ENCODE results near the gene SUGP2. TPM values are rescaled to one million over a fixed set of nuclear protein-coding genes. Genes with fewer than 3 reads are reported as not detected.

Gene SUGP2
- total and polyA plus RNA-seq, 2 of the 13 experiments (the other 11 are each of a cell fraction or from before 2014, with no cell fraction given): 40.6 to 57.7 TPM

- BruUV-seq (replicated peaks): no TSS peak
- Histone ChIP-seq H3K4me1 (ENCODE audit: insufficient read depth, low read length) (peaks cover 54% of the 10 kb centered on the region), H3K36me3 (replicated peaks in 1 of 2; ENCODE audit: control insufficient read depth in 1 of 2, insufficient read depth in 2 of 2, low read length in 2 of 2) (peaks cover 21 to 73% of the 10 kb centered on the region in 2 experiments), H4K20me1 (ENCODE audit: insufficient read depth, low read length) (peaks cover 9% of the 10 kb centered on the region; the same call in 1 of the 2 replicates), H3K4me2 (ENCODE audit: low read depth, low read length) (no peak overlapping the region), H3K79me2 (ENCODE audit: insufficient read depth, low read length) (peaks cover 18% of the 10 kb centered on the region), H3K27ac (ENCODE audit: extremely low read length, insufficient read depth, low read length) (no peak overlapping the region), H2AFZ (ENCODE audit: low read length) (no peak overlapping the region), H3K4me3 (replicated peaks in 1 of 3; ENCODE audit: insufficient read depth in 1 of 3, low read depth in 2 of 3, low read length in 3 of 3) (no peak overlapping the region), H3K9ac (ENCODE audit: insufficient read depth, low read depth, low read length) (no peak overlapping the region), H3K9me3 (ENCODE audit: low read length) (no peaks in the 10 kb centered on the region), H3K27me3 (ENCODE audit: control insufficient read depth in 1 of 2, insufficient read depth in 2 of 2, low read length in 2 of 2) (no peaks in the 10 kb centered on the region)
- ChIA-PET CTCF (ENCODE audit: low intra/inter-chr PET ratio, low total read pairs) (no interaction called here), POLR2A (no interaction called here)
- FAIRE-seq: peak; percentile 18
- peak; percentile 24 for DNase-seq (ENCODE audit: low spot score)
- in situ Hi-C loops (cut with HindIII; ENCODE audit: extremely low pct_ligation_motif_present, low pct_unique_long_range_greater_than_20kb) (no loop called here), intact Hi-C loops (cut with micrococcal nuclease; ENCODE audit: unreplicated experiment) (no loop called here)
- peak; percentile 78 for ATAC-seq
- 77% methylated on average over 10 of the region's 10 CpGs for WGBS (ENCODE audit: low lambda C conversion rate)
- TF ChIP-seq KDM3A (CRISPR knock-in tag; IDR thresholded peaks at IDR 0.05; ENCODE audit: low read depth) (no peak), ARNT (IDR thresholded peaks at IDR 0.05) (no peak), CHD2 (IDR thresholded peaks at IDR 0.05; ENCODE audit: low read depth, low read length) (no peak), PITX1 (CRISPR knock-in tag; IDR thresholded peaks at IDR 0.05) (no peak), HOXA7 (CRISPR knock-in tag; IDR thresholded peaks at IDR 0.05) (no peak), SP2 (CRISPR knock-in tag; IDR thresholded peaks at IDR 0.05) (no peak), ZNF780A (CRISPR knock-in tag; IDR thresholded peaks at IDR 0.05) (no peak), MAFG (CRISPR knock-in tag; IDR thresholded peaks at IDR 0.05) (no peak), TFAP4 (IDR thresholded peaks at IDR 0.05; ENCODE audit: borderline replicate concordance, low read depth) (peak; percentile 30; the same call in 1 of the 2 replicates), FOXK2 (IDR thresholded peaks at IDR 0.05) (no peak), PREB (CRISPR knock-in tag; IDR thresholded peaks at IDR 0.05) (no peak), NR2F6 (IDR thresholded peaks at IDR 0.05) (no peak), NR2F6 (CRISPR knock-in tag; IDR thresholded peaks at IDR 0.05) (no peak), KDM2A (CRISPR knock-in tag; IDR thresholded peaks at IDR 0.05; ENCODE audit: borderline replicate concordance, low read depth) (no peak), XBP1 (CRISPR knock-in tag; IDR thresholded peaks at IDR 0.05) (no peak), STAG1 (CRISPR knock-in tag; IDR thresholded peaks at IDR 0.05) (peak; percentile 51), MLXIP (CRISPR knock-in tag; IDR thresholded peaks at IDR 0.05; ENCODE audit: borderline replicate concordance) (no peak), USF2 (IDR thresholded peaks at IDR 0.05; ENCODE audit: low read depth, low read length) (no peak), USF2 (CRISPR knock-in tag; IDR thresholded peaks at IDR 0.05; ENCODE audit: borderline replicate concordance) (no peak), SRSF4 (IDR thresholded peaks at IDR 0.05; ENCODE audit: low read depth, low read length, poor library complexity, severe bottlenecking) (no peak)
Measured at GRCh38 chr19:19026299-19026971, 6.9 kb downstream of the SUGP2 start.
